Lower lobe of right lung (tissue), 2 donors: ENCODE results near the gene SPTB. TPM values are rescaled to one million over a fixed set of nuclear protein-coding genes. Genes with fewer than 3 reads are reported as not detected.

Source experiments
- ATAC-seq, 2 donors: fragments of 200-7000 bp; cut with Tn5 transposase; one replicate each; pipeline ENCODE4 v1.9.1; 2020 to 2022; ENCODE audit warnings: mild to moderate bottlenecking in 2 of 2, moderate library complexity in 2 of 2
- DNase-seq: peaks from one replicate; pipeline ENCODE4 v3.0.0-alpha.2; 2020
- H3K27ac ChIP-seq: fragments of 200-600 bp; one replicate; pipeline ENCODE4 v1.8.0; 2022
- H3K27me3 ChIP-seq: fragments of 200-600 bp; one replicate; pipeline ENCODE4 v1.8.0; 2022; ENCODE audit warnings: low read depth
- H3K36me3 ChIP-seq: fragments of 200-600 bp; one replicate; pipeline ENCODE4 v1.8.0; 2022; ENCODE audit warnings: mild to moderate bottlenecking
- H3K4me1 ChIP-seq: fragments of 200-600 bp; one replicate; pipeline ENCODE4 v1.8.0; 2022
- H3K4me3 ChIP-seq: fragments of 200-600 bp; one replicate; pipeline ENCODE4 v1.8.0; 2022; ENCODE audit warnings: mild to moderate bottlenecking
- H3K9me3 ChIP-seq: fragments of 200-600 bp; one replicate; pipeline ENCODE4 v1.8.0; 2022
- intact Hi-C: fragments of 100-400 bp; cut with DNase I; formaldehyde crosslinking; loops from one replicate; pipeline ENCODE4 v1.11.0; 2022
- total RNA-seq: library from RNA; stranded (reverse); fragmentation: NEBNext Ultra II Directional; extraction: Animal tissue kit (Norgen Biotek cat#: 25700); gene quantifications from one replicate; pipeline ENCODE4 v1.2.1, GENCODE V29; 2021
- TF ChIP-seq, protein P1 (sequence below): fragments of 200-600 bp; IDR thresholded peaks from one replicate; pipeline ENCODE4 v1.8.0; 2022; ENCODE audit warnings: antibody characterized with exemption, mild to moderate bottlenecking
- donor health status: DM: no; HTN: yes; CAD: no; lungs with severe emphysema.

SPTB gene
- total RNA-seq, 1 donor from 2014 or later, result 2.5 TPM

DNA sequence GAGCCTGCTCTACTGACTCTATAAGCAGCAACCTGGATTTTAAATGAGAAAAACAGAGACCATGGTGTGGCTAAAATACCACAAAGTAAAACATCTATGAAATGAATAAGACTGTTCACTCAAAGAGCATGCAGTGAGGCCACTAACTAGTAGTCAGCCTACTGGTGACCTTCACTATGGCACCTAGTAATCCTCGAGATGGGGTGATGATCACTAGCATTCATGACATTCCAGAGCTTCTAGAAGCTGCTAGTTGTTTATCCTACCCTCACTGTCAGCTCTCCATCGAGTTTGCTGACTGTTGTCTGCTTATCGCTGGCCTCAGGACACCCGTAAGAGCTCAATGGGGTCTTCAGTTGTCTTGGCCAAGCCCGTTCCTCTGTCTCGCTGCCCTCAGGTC is 13.7 kb downstream of the SPTB start:
- Histone ChIP-seq H3K4me1 (no peaks in the 10 kb centered on the region), H3K27me3 (peaks cover 4% of the 10 kb centered on the region), H3K27ac (no peak overlapping the region), H3K4me3 (no peak overlapping the region), H3K36me3 (no peaks in the 10 kb centered on the region), H3K9me3 (no peaks in the 10 kb centered on the region)
- intact Hi-C loops, result no loop called here
- TF ChIP-seq, protein P1, sequence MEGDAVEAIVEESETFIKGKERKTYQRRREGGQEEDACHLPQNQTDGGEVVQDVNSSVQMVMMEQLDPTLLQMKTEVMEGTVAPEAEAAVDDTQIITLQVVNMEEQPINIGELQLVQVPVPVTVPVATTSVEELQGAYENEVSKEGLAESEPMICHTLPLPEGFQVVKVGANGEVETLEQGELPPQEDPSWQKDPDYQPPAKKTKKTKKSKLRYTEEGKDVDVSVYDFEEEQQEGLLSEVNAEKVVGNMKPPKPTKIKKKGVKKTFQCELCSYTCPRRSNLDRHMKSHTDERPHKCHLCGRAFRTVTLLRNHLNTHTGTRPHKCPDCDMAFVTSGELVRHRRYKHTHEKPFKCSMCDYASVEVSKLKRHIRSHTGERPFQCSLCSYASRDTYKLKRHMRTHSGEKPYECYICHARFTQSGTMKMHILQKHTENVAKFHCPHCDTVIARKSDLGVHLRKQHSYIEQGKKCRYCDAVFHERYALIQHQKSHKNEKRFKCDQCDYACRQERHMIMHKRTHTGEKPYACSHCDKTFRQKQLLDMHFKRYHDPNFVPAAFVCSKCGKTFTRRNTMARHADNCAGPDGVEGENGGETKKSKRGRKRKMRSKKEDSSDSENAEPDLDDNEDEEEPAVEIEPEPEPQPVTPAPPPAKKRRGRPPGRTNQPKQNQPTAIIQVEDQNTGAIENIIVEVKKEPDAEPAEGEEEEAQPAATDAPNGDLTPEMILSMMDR, result no peak
- DNase-seq, result no peak
- no peak for ATAC-seq

DNA sequence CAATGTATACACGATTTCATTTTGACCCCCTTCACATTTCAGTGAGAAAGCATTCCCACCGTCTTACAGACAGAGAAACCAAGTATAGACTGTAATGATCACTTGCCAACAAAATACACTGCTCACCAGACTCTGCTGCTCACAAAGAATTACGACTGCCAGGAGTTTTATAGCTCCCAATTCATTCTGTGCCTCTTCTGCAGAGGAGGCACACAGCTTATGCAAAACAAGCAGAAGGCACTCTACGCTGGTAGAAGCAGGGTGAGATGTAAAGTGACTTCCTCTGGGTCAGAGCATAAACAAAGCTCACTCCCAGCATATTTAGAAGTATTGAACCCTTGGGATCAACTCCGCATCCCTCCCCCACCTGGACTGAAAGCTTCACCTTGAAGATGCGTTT is 14.6 kb downstream of the SPTB start:
- H3K36me3 ChIP-seq, result no peaks in the 10 kb centered on the region
- H3K4me1 ChIP-seq, result no peaks in the 10 kb centered on the region
- DNase-seq, result no peak

DNA sequence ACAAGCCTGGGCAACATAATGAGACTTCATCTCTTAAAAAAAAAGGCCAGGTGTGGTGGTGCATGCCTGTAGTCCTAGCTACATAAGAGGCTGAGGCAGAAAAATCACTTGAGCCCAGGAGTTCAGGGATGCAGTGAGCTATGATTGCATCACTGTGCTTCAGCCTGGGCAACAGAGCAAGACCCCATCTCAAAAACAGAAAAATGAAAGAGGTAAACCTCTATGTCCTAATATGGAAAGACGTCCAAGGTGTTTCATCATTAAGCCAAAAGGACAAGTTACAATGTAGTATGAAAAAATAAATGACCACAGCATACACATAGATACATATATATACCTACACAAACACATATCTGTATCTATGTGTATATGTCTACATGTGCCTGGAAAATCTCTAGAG is 15.4 kb downstream of the SPTB start:
- intact Hi-C loops, result no loop called here
- Histone ChIP-seq H3K27ac (no peak overlapping the region), H3K4me3 (no peak overlapping the region), H3K4me1 (no peaks in the 10 kb centered on the region), H3K27me3 (peaks cover 4% of the 10 kb centered on the region), H3K36me3 (no peaks in the 10 kb centered on the region), H3K9me3 (no peaks in the 10 kb centered on the region)
- TF ChIP-seq, protein P1, result no peak
- no peak for ATAC-seq
- DNase-seq, result no peak

More for the DNA sequence above, 14.6 kb downstream of the SPTB start:
- ATAC-seq, result no peak
- H3K4me3 ChIP-seq, result no peak overlapping the region
- H3K9me3 ChIP-seq, result no peaks in the 10 kb centered on the region
- peaks cover 4% of the 10 kb centered on the region for H3K27me3 ChIP-seq
- no peak overlapping the region for H3K27ac ChIP-seq
- intact Hi-C loops, result no loop called here
- TF ChIP-seq, protein P1, result no peak

DNA sequence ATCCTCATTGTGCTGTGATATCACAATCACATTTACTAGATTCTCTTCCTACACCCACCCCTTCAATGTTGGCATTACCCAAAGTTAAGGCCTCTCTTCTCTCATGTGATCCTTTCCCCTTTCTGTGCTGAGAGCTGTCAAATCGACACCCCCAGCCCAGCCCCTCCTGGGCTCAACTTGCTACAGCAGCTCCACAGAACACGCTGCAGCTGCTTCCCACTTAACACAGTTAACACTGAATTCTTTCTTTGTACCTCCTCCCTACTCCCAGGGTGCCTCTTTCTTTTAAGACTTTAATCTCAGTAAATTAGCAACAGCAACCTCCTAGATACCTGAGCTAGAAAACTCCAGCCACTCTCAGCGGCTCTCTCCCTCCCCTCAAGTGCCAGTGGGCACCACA is 17.8 kb downstream of the SPTB start:
- H3K27ac ChIP-seq, result no peak overlapping the region
- no peaks in the 10 kb centered on the region for H3K9me3 ChIP-seq
- H3K36me3 ChIP-seq, result no peaks in the 10 kb centered on the region
- no peak for DNase-seq
- no peak for ATAC-seq
- H3K27me3 ChIP-seq, result peaks cover 10% of the 10 kb centered on the region
- no peak overlapping the region for H3K4me3 ChIP-seq
- H3K4me1 ChIP-seq, result no peaks in the 10 kb centered on the region
- intact Hi-C loops, result no loop called here
- TF ChIP-seq, protein P1, result no peak

DNA sequence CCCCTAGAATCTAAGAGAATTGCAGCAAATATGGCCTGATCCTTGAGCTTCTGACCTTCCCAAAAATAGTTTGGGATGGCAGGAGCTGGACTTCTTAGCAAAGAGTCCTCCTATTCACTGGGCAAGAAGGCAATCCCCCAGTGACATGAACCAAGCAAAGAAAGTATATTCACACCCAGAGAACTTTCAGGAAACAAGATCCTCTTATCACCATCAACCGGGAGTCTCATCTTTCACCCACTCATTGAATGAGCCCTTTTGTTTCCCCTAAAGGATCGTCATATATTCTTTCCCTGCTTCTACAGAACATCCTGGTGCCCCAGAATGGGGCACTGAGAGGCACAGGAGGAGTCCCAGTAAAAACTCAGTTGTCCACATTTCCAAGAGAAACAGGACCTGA is 19.7 kb downstream of the SPTB start:
- Histone ChIP-seq H3K4me1 (no peaks in the 10 kb centered on the region), H3K27me3 (peaks cover 10% of the 10 kb centered on the region), H3K9me3 (no peaks in the 10 kb centered on the region), H3K4me3 (no peak overlapping the region), H3K36me3 (no peaks in the 10 kb centered on the region), H3K27ac (no peak overlapping the region)
- no peak for ATAC-seq
- TF ChIP-seq, protein P1, result no peak
- intact Hi-C loops, result no loop called here
- DNase-seq, result no peak
